GM12878 (cell line): ENCODE measurements around the gene COQ8B. TPM values are rescaled to one million over a fixed set of nuclear protein-coding genes. Genes with fewer than 3 reads are reported as not detected.

Experiments used
- BCLAF1 ChIP-seq: fragments of 450-650 bp; IDR thresholded peaks from 2 replicates; pipeline ENCODE4 v1.6.1; 2017; ENCODE audit warnings: antibody characterized with exemption, mild to moderate bottlenecking, moderate library complexity
- ESRRA ChIP-seq: IDR thresholded peaks from 2 replicates; pipeline ENCODE4 v1.6.1; 2012; ENCODE audit warnings: mild to moderate bottlenecking, low read length, improper control_type of control experiment
- GATAD2B ChIP-seq: fragments of 450-650 bp; conservative IDR thresholded peaks from 2 replicates; pipeline ENCODE4 v1.6.1; 2017; ENCODE audit warnings: low read depth, mild to moderate bottlenecking, moderate library complexity
- MXI1 ChIP-seq: fragments of 150-350 bp; IDR thresholded peaks from 2 replicates; pipeline ENCODE4 v1.6.1; 2011; ENCODE audit warnings: low read depth, mild to moderate bottlenecking, inconsistent platforms, low read length, improper control_type of control experiment
- NR2C1 ChIP-seq: fragments of 450-650 bp; IDR thresholded peaks from 2 replicates; pipeline ENCODE4 v1.6.1; 2017; ENCODE audit warnings: antibody characterized with exemption, mild to moderate bottlenecking, moderate library complexity
- PBX3 ChIP-seq: IDR thresholded peaks from 2 replicates; pipeline ENCODE4 v1.6.1; 2011; ENCODE audit warnings: mild to moderate bottlenecking, low read depth, low read length, moderate library complexity; ENCODE audit not compliant: insufficient replicate concordance
- POLR2A ChIP-seq: IDR thresholded peaks from 2 replicates; pipeline ENCODE4 v1.6.1; 2011; ENCODE audit warnings: low read depth, mild to moderate bottlenecking, low read length
- STAT3 ChIP-seq: IDR thresholded peaks from 2 replicates; pipeline ENCODE4 v1.6.1; 2011; ENCODE audit warnings: low read depth, low read length, improper control_type of control experiment
- TCF7 ChIP-seq: IDR thresholded peaks from 2 replicates; pipeline ENCODE4 v1.6.1; 2014; ENCODE audit warnings: antibody characterized with exemption, borderline replicate concordance
- ZBED1 ChIP-seq: IDR thresholded peaks from 2 replicates; pipeline ENCODE4 v1.6.1; 2016; ENCODE audit warnings: borderline replicate concordance
- ZNF622 ChIP-seq: fragments of 450-650 bp; IDR thresholded peaks from 2 replicates; pipeline ENCODE4 v1.6.1; 2017; ENCODE audit warnings: mild to moderate bottlenecking, inconsistent platforms
- polyA plus RNA-seq, 11 experiments: library from polyadenylated mRNA; depleted of rRNA in 4 of 11; unstranded in 6 of 11; stranded (reverse) in 5 of 11; fragments of >200 nt; fragmentation: Nextera tagmentation in 4 of 11; fragmentation: Illumina TruSeq in 1 of 11; extraction: Ambion mirVana in 4 of 11; extraction: Trizol in 1 of 11; gene quantifications; 1 replicate in 1 of 11; 2 replicates in 10 of 11; pipeline versions ENCODE4 v1.2.1 to v1.2.3, GENCODE V29; 2011 to 2016; ENCODE audit warnings: inconsistent platforms in 2 of 11, missing spikeins in 2 of 11, low read depth in 1 of 11
- total RNA-seq, 4 experiments: library from RNA; depleted of rRNA in 3 of 4; stranded (reverse); fragments of >200 nt in 3 of 4; fragmentation: Illumina TruSeq in 1 of 4; extraction: Trizol in 1 of 4; gene quantifications; 2 replicates each; pipeline versions ENCODE4 v1.2.1 to v1.2.3, GENCODE V29; 2013 to 2021
- TF ChIP-seq, protein P1 (sequence below): IDR thresholded peaks from 2 replicates; pipeline ENCODE4 v1.6.1; 2012; ENCODE audit warnings: improper control_type of control experiment, low read depth, low read length; ENCODE audit not compliant: insufficient replicate concordance
- TF ChIP-seq, protein P2 (sequence below): fragments of 150-350 bp; IDR thresholded peaks from 2 replicates; pipeline ENCODE4 v1.6.1; 2016; ENCODE audit warnings: low read depth, low read length
- TF ChIP-seq, protein P3 (sequence below): fragments of 450-650 bp; conservative IDR thresholded peaks from 2 replicates; pipeline ENCODE4 v1.6.1; 2017; ENCODE audit warnings: mild to moderate bottlenecking, moderate library complexity

COQ8B gene
- total and polyA plus RNA-seq, 10 of the 15 experiments (the other 5 are each of a cell fraction or from before 2014, with no cell fraction given): 0.39 to 37.1 (median 16.8) TPM

GRCh38 chr19:40716482-40717324, at the start of gene COQ8B, which contains the start of gene ITPKC (continued):
- TF ChIP-seq, protein P1, sequence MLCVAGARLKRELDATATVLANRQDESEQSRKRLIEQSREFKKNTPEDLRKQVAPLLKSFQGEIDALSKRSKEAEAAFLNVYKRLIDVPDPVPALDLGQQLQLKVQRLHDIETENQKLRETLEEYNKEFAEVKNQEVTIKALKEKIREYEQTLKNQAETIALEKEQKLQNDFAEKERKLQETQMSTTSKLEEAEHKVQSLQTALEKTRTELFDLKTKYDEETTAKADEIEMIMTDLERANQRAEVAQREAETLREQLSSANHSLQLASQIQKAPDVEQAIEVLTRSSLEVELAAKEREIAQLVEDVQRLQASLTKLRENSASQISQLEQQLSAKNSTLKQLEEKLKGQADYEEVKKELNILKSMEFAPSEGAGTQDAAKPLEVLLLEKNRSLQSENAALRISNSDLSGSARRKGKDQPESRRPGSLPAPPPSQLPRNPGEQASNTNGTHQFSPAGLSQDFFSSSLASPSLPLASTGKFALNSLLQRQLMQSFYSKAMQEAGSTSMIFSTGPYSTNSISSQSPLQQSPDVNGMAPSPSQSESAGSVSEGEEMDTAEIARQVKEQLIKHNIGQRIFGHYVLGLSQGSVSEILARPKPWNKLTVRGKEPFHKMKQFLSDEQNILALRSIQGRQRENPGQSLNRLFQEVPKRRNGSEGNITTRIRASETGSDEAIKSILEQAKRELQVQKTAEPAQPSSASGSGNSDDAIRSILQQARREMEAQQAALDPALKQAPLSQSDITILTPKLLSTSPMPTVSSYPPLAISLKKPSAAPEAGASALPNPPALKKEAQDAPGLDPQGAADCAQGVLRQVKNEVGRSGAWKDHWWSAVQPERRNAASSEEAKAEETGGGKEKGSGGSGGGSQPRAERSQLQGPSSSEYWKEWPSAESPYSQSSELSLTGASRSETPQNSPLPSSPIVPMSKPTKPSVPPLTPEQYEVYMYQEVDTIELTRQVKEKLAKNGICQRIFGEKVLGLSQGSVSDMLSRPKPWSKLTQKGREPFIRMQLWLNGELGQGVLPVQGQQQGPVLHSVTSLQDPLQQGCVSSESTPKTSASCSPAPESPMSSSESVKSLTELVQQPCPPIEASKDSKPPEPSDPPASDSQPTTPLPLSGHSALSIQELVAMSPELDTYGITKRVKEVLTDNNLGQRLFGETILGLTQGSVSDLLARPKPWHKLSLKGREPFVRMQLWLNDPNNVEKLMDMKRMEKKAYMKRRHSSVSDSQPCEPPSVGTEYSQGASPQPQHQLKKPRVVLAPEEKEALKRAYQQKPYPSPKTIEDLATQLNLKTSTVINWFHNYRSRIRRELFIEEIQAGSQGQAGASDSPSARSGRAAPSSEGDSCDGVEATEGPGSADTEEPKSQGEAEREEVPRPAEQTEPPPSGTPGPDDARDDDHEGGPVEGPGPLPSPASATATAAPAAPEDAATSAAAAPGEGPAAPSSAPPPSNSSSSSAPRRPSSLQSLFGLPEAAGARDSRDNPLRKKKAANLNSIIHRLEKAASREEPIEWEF: no peak
- TF ChIP-seq ZBED1 (no peak), ZNF622 (no peak), STAT3 (no peak), BCLAF1 (0 out of 2 replicates have a peak, but pooled peaks have one; percentile 46), GATAD2B (peak; percentile 97), POLR2A (peak; percentile 73), NR2C1 (peak; percentile 55), TCF7 (no peak), PBX3 (no peak), ESRRA (no peak), MXI1 (peak; percentile 52)
- TF ChIP-seq, protein P2, sequence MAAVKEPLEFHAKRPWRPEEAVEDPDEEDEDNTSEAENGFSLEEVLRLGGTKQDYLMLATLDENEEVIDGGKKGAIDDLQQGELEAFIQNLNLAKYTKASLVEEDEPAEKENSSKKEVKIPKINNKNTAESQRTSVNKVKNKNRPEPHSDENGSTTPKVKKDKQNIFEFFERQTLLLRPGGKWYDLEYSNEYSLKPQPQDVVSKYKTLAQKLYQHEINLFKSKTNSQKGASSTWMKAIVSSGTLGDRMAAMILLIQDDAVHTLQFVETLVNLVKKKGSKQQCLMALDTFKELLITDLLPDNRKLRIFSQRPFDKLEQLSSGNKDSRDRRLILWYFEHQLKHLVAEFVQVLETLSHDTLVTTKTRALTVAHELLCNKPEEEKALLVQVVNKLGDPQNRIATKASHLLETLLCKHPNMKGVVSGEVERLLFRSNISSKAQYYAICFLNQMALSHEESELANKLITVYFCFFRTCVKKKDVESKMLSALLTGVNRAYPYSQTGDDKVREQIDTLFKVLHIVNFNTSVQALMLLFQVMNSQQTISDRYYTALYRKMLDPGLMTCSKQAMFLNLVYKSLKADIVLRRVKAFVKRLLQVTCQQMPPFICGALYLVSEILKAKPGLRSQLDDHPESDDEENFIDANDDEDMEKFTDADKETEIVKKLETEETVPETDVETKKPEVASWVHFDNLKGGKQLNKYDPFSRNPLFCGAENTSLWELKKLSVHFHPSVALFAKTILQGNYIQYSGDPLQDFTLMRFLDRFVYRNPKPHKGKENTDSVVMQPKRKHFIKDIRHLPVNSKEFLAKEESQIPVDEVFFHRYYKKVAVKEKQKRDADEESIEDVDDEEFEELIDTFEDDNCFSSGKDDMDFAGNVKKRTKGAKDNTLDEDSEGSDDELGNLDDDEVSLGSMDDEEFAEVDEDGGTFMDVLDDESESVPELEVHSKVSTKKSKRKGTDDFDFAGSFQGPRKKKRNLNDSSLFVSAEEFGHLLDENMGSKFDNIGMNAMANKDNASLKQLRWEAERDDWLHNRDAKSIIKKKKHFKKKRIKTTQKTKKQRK: no peak
- TF ChIP-seq, protein P3, sequence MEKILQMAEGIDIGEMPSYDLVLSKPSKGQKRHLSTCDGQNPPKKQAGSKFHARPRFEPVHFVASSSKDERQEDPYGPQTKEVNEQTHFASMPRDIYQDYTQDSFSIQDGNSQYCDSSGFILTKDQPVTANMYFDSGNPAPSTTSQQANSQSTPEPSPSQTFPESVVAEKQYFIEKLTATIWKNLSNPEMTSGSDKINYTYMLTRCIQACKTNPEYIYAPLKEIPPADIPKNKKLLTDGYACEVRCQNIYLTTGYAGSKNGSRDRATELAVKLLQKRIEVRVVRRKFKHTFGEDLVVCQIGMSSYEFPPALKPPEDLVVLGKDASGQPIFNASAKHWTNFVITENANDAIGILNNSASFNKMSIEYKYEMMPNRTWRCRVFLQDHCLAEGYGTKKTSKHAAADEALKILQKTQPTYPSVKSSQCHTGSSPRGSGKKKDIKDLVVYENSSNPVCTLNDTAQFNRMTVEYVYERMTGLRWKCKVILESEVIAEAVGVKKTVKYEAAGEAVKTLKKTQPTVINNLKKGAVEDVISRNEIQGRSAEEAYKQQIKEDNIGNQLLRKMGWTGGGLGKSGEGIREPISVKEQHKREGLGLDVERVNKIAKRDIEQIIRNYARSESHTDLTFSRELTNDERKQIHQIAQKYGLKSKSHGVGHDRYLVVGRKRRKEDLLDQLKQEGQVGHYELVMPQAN: peak; percentile 94
